HepG2 (cell line): ENCODE results near the gene ASL. TPM values are rescaled to one million over a fixed set of nuclear protein-coding genes. Genes with fewer than 3 reads are reported as not detected.

Source experiments
- ADNP ChIP-seq: sonication (generic); formaldehyde crosslinking; IDR thresholded peaks from 2 replicates; pipeline ENCODE4 v1.4.0; 2020; ENCODE audit warnings: missing genetic modification reagents
- CC2D1A ChIP-seq: sonication (generic); formaldehyde crosslinking; IDR thresholded peaks from 2 replicates; pipeline ENCODE4 v1.8.1; 2023; ENCODE audit warnings: mild to moderate bottlenecking, missing genetic modification reagents
- CENPBD1 ChIP-seq: sonication (generic); formaldehyde crosslinking; IDR thresholded peaks from 2 replicates; pipeline ENCODE4 v1.8.0; 2022; ENCODE audit warnings: missing genetic modification reagents, low read depth, mild to moderate bottlenecking, borderline replicate concordance
- CREM ChIP-seq, 2 experiments: sonication (generic) in 1 of 2; formaldehyde crosslinking in 1 of 2; IDR thresholded peaks; 2 replicates each; pipeline versions ENCODE4 v1.4.0 to v1.6.1; 2016 to 2020; ENCODE audit warnings: antibody characterized with exemption in 1 of 2, mild to moderate bottlenecking in 1 of 2, missing genetic modification reagents in 1 of 2
- ELF3 ChIP-seq: IDR thresholded peaks from 2 replicates; pipeline ENCODE4 v1.6.1; 2016; ENCODE audit warnings: missing genetic modification reagents, missing compliant biosample characterization
- HHEX ChIP-seq: IDR thresholded peaks from 2 replicates; pipeline ENCODE4 v1.6.1; 2016; ENCODE audit warnings: control low read depth
- MTF2 ChIP-seq: sonication (generic); formaldehyde crosslinking; IDR thresholded peaks from 2 replicates; pipeline ENCODE4 v1.5.0; 2020; ENCODE audit warnings: missing genetic modification reagents, borderline replicate concordance
- MYNN ChIP-seq: sonication (generic); formaldehyde crosslinking; IDR thresholded peaks from 2 replicates; pipeline ENCODE4 v1.4.0; 2020; ENCODE audit warnings: mild to moderate bottlenecking, low read depth, missing genetic modification reagents
- NFKBIZ ChIP-seq: IDR thresholded peaks from 2 replicates; pipeline ENCODE4 v1.6.1; 2018; ENCODE audit warnings: missing genetic modification reagents, missing compliant biosample characterization
- NFRKB ChIP-seq: fragments of 450-650 bp; IDR thresholded peaks from 2 replicates; pipeline ENCODE4 v1.6.1; 2017
- SMC3 ChIP-seq: IDR thresholded peaks from 2 replicates; pipeline ENCODE4 v1.6.1; 2011; ENCODE audit warnings: low read length, improper control_type of control experiment
- SMYD3 ChIP-seq: sonication (generic); formaldehyde crosslinking; IDR thresholded peaks from 2 replicates; pipeline ENCODE4 v1.8.1; 2023; ENCODE audit warnings: mild to moderate bottlenecking, missing genetic modification reagents
- SRF ChIP-seq: IDR thresholded peaks from 2 replicates; pipeline ENCODE4 v1.6.1; 2011; ENCODE audit warnings: mild to moderate bottlenecking, low read depth, low read length, moderate library complexity
- TOE1 ChIP-seq: sonication (generic); formaldehyde crosslinking; IDR thresholded peaks from 2 replicates; pipeline ENCODE4 v1.4.0; 2020; ENCODE audit warnings: mild to moderate bottlenecking, missing genetic modification reagents
- YEATS4 ChIP-seq: sonication (generic); formaldehyde crosslinking; IDR thresholded peaks from 2 replicates; pipeline ENCODE4 v1.4.0; 2020; ENCODE audit warnings: missing genetic modification reagents, borderline replicate concordance
- ZBTB33 ChIP-seq: sonication (generic); formaldehyde crosslinking; IDR thresholded peaks from 2 replicates; pipeline ENCODE4 v1.4.0; 2020; ENCODE audit warnings: missing genetic modification reagents
- ZBTB38 ChIP-seq: sonication (generic); formaldehyde crosslinking; IDR thresholded peaks from 2 replicates; pipeline ENCODE4 v1.5.1; 2020; ENCODE audit warnings: mild to moderate bottlenecking, missing genetic modification reagents
- ZBTB39 ChIP-seq: sonication (generic); formaldehyde crosslinking; IDR thresholded peaks from 2 replicates; pipeline ENCODE4 v1.5.0; 2020; ENCODE audit warnings: missing genetic modification reagents
- ZKSCAN5 ChIP-seq: sonication (generic); formaldehyde crosslinking; IDR thresholded peaks from 2 replicates; pipeline ENCODE4 v1.5.1; 2020; ENCODE audit warnings: mild to moderate bottlenecking, missing genetic modification reagents
- ZNF10 ChIP-seq: sonication (generic); formaldehyde crosslinking; IDR thresholded peaks from 2 replicates; pipeline ENCODE4 v1.4.0; 2020; ENCODE audit warnings: mild to moderate bottlenecking, low read depth, missing genetic modification reagents, borderline replicate concordance
- ZNF101 ChIP-seq: sonication (generic); formaldehyde crosslinking; IDR thresholded peaks from 2 replicates; pipeline ENCODE4 v1.4.0; 2020; ENCODE audit warnings: mild to moderate bottlenecking, low read depth, missing genetic modification reagents, borderline replicate concordance
- ZNF205 ChIP-seq: IDR thresholded peaks from 2 replicates; pipeline ENCODE4 v1.6.1; 2018; ENCODE audit warnings: missing biosample characterization, missing genetic modification reagents
- ZNF282 ChIP-seq: fragments of 450-650 bp; IDR thresholded peaks from 2 replicates; pipeline ENCODE4 v1.6.1; 2018; ENCODE audit not compliant: partially characterized antibody
- ZNF34 ChIP-seq: sonication (generic); formaldehyde crosslinking; IDR thresholded peaks from 2 replicates; pipeline ENCODE4 v1.4.0; 2020; ENCODE audit warnings: mild to moderate bottlenecking, missing genetic modification reagents, borderline replicate concordance
- ZNF749 ChIP-seq: sonication (generic); formaldehyde crosslinking; IDR thresholded peaks from 2 replicates; pipeline ENCODE4 v1.8.0; 2022; ENCODE audit warnings: mild to moderate bottlenecking, missing genetic modification reagents, moderate library complexity, borderline replicate concordance
- polyA plus RNA-seq, 8 experiments: library from polyadenylated mRNA; depleted of rRNA in 3 of 8; stranded (reverse) in 7 of 8; unstranded in 1 of 8; fragments of >200 nt; fragmentation: Illumina TruSeq in 4 of 8; extraction: Trizol in 4 of 8; gene quantifications; 2 replicates each; pipeline versions ENCODE4 v1.2.1 to v1.2.3, GENCODE V29; 2011 to 2016; ENCODE audit warnings: low read depth in 4 of 8, missing spikeins in 1 of 8, mixed read lengths in 1 of 8; ENCODE audit not compliant: insufficient read depth in 1 of 8
- total RNA-seq, 5 experiments: library from RNA; depleted of rRNA; stranded (reverse); fragments of >200 nt; fragmentation: Illumina TruSeq; extraction: Trizol; gene quantifications; 2 replicates each; pipeline ENCODE4 v1.2.3, GENCODE V29; 2016; ENCODE audit warnings: low read depth in 1 of 5
- TF ChIP-seq, protein P1 (sequence below): sonication (generic); IDR thresholded peaks from 2 replicates; pipeline ENCODE4 v1.6.1; 2016; ENCODE audit warnings: low read depth, borderline replicate concordance

The ASL gene
- total and polyA plus RNA-seq, 2 of the 13 experiments (the other 11 are each of a cell fraction or from before 2014, with no cell fraction given): 71.4 to 96.5 TPM

GRCh38 chr7:66142996-66143395 is 67.4 kb downstream of the ASL start (continued):
- TF ChIP-seq ZNF34 (CRISPR knock-in tag) (no peak), ZBTB38 (CRISPR knock-in tag) (no peak; the same call in 1 of the 2 replicates), CC2D1A (CRISPR knock-in tag) (no peak), TOE1 (CRISPR knock-in tag) (no peak), ZNF205 (CRISPR knock-in tag) (no peak), ELF3 (CRISPR knock-in tag) (peak; percentile 80), SMC3 (no peak), YEATS4 (CRISPR knock-in tag) (no peak), HHEX (CRISPR knock-in tag) (0 out of 2 replicates have a peak, but pooled peaks have one; percentile 19), ZBTB33 (no peak; the same call in 1 of the 2 replicates), SRF (no peak), ZNF10 (CRISPR knock-in tag) (no peak), CENPBD1 (CRISPR knock-in tag) (no peak), ADNP (CRISPR knock-in tag) (no peak), NFKBIZ (CRISPR knock-in tag) (peak; percentile 84; the same call in 1 of the 2 replicates), ZNF282 (no peak), SMYD3 (CRISPR knock-in tag) (no peak), MYNN (CRISPR knock-in tag) (no peak), ZKSCAN5 (no peak), NFRKB (no peak), ZNF749 (CRISPR knock-in tag) (peak; percentile 35; the same call in 1 of the 2 replicates), MTF2 (CRISPR knock-in tag) (no peak), ZNF101 (CRISPR knock-in tag) (no peak), ZBTB39 (CRISPR knock-in tag) (no peak), CREM (IDR thresholded peaks at IDR 0.05) (peak; percentile 39; the same call in 1 of the 2 replicates), CREM (CRISPR knock-in tag; IDR thresholded peaks at IDR 0.05) (no peak)
- TF ChIP-seq, protein P1, sequence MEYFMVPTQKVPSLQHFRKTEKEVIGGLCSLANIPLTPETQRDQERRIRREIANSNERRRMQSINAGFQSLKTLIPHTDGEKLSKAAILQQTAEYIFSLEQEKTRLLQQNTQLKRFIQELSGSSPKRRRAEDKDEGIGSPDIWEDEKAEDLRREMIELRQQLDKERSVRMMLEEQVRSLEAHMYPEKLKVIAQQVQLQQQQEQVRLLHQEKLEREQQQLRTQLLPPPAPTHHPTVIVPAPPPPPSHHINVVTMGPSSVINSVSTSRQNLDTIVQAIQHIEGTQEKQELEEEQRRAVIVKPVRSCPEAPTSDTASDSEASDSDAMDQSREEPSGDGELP: peak; percentile 35; the same call in 1 of the 2 replicates
